ENCODE results near the gene FAM135A. TPM values are rescaled to one million over a fixed set of nuclear protein-coding genes. Genes with fewer than 3 reads are reported as not detected.
"Not testable (repeated sequence)": the region's sequence is repeated elsewhere in the genome, so short reads cannot be mapped to it uniquely, and the experiment has no call there.

FAM135A gene
- total RNA-seq, 2 donors from 2014 or later = 25.8 to 34.0 TPM

DNA sequence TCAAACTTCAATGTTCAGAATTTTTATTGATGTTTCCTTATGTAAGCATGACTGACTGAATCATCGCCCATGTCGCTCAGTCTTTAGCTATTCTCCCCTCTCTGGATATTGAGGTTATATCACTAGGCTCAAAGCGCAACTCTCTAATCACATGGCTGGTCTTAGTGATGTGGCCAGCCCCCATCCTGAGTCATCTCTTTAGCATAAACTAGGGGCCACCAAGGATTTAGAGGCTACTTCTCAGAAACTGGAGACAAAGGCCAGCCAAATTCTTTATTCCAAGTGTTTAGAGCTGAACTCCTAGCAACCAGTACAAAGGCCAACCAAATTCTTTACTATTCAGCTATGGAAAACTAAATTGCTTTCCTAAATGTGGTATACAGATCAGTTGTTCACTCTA lies 61.4 kb downstream of the FAM135A start:
- peaks cover 34% of the 10 kb centered on the region for H3K36me3 Mint-ChIP-seq (ENCODE audit: low read depth)
- Histone ChIP-seq H3K4me1 (ENCODE audit: control insufficient read depth, insufficient read depth, low read length) (no peaks in the 10 kb centered on the region), H3K9me3 (ENCODE audit: control insufficient read depth, low read length) (peaks cover 7% of the 10 kb centered on the region), H3K36me3 (ENCODE audit: control insufficient read depth, insufficient read depth, low read length) (peaks cover 36% of the 10 kb centered on the region), H3K27me3 (ENCODE audit: control insufficient read depth, insufficient read depth, low read length, poor library complexity, severe bottlenecking) (no peaks in the 10 kb centered on the region), H3K27ac (ENCODE audit: low read depth, low read length) (peak overlapping the region; percentile 95), H3K9ac (ENCODE audit: extremely low read depth, low read length, poor library complexity, severe bottlenecking) (no peak overlapping the region), H3K4me3 (ENCODE audit: low read length) (no peak overlapping the region)
- peaks cover 5% of the 10 kb centered on the region for H3K9me3 Mint-ChIP-seq
- no peaks in the 10 kb centered on the region for H3K27me3 Mint-ChIP-seq (ENCODE audit: insufficient read depth)
- no peaks in the 10 kb centered on the region for H3K4me1 Mint-ChIP-seq
- WGBS, 2 experiments (ENCODE audit: insufficient coverage in 1 of 2, insufficient read length in 1 of 2) = 85% methylated on average over 3 of the region's 3 CpGs; no CpG with 5 or more reads in 1 of the 2 experiments
- peak overlapping the region; percentile 77 for H3K27ac Mint-ChIP-seq
- TF ChIP-seq, protein P1, sequence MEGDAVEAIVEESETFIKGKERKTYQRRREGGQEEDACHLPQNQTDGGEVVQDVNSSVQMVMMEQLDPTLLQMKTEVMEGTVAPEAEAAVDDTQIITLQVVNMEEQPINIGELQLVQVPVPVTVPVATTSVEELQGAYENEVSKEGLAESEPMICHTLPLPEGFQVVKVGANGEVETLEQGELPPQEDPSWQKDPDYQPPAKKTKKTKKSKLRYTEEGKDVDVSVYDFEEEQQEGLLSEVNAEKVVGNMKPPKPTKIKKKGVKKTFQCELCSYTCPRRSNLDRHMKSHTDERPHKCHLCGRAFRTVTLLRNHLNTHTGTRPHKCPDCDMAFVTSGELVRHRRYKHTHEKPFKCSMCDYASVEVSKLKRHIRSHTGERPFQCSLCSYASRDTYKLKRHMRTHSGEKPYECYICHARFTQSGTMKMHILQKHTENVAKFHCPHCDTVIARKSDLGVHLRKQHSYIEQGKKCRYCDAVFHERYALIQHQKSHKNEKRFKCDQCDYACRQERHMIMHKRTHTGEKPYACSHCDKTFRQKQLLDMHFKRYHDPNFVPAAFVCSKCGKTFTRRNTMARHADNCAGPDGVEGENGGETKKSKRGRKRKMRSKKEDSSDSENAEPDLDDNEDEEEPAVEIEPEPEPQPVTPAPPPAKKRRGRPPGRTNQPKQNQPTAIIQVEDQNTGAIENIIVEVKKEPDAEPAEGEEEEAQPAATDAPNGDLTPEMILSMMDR (conservative IDR thresholded peaks at IDR 0.05) = no peak
- DNase-seq = peak; percentile 54
- H3K4me3 Mint-ChIP-seq = no peak overlapping the region

- Mint-ChIP-seq H3K9me3 (peaks cover 5% of the 10 kb centered on the region), H3K27ac (no peak overlapping the region), H3K36me3 (ENCODE audit: low read depth) (peaks cover 20% of the 10 kb centered on the region), H3K27me3 (ENCODE audit: insufficient read depth) (no peaks in the 10 kb centered on the region), H3K4me1 (no peaks in the 10 kb centered on the region), H3K4me3 (no peak overlapping the region)
- no peak for DNase-seq
- Histone ChIP-seq H3K4me1 (ENCODE audit: control insufficient read depth, insufficient read depth, low read length) (no peaks in the 10 kb centered on the region), H3K9me3 (ENCODE audit: control insufficient read depth, low read length) (peaks cover 7% of the 10 kb centered on the region), H3K27me3 (ENCODE audit: control insufficient read depth, insufficient read depth, low read length, poor library complexity, severe bottlenecking) (no peaks in the 10 kb centered on the region), H3K9ac (ENCODE audit: extremely low read depth, low read length, poor library complexity, severe bottlenecking) (no peak overlapping the region), H3K4me3 (ENCODE audit: low read length) (no peak overlapping the region), H3K36me3 (ENCODE audit: control insufficient read depth, insufficient read depth, low read length) (peaks cover 41% of the 10 kb centered on the region), H3K27ac (ENCODE audit: low read depth, low read length) (peak overlapping the region; percentile 64)
- TF ChIP-seq, protein P1 (conservative IDR thresholded peaks at IDR 0.05) = no peak
- WGBS, 2 experiments (ENCODE audit: insufficient coverage in 1 of 2, insufficient read length in 1 of 2) = 96% methylated on average over 3 to 4 of the region's 4 CpGs
Observed at GRCh38 chr6:70479236-70479635, 65.9 kb downstream of the FAM135A start.

DNA sequence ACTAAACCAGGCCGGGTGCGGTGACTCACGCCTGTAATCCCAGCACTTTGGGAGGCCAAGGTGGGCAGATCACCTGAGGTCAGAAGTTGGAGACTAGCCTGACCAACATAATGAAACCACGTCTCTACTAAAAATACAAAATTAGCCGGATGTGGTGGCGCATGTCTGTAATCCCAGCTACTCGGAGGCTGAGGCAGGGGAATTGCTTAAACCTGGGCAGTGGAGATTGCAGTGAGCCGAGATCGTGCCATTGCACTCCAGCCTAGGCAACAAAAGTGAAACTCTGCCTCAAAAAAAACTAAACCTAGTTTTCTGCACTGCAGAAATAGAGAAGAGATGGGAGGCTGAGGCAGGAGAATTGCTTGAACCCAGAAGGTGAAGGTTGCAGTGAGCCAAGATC lies 73.3 kb downstream of the FAM135A start:
- H3K4me1 ChIP-seq (ENCODE audit: control insufficient read depth, insufficient read depth, low read length); H3K27me3 Mint-ChIP-seq (ENCODE audit: insufficient read depth); DNase-seq; H3K9me3 ChIP-seq (ENCODE audit: control insufficient read depth, low read length); H3K4me3 Mint-ChIP-seq; H3K27ac Mint-ChIP-seq; H3K4me3 ChIP-seq (ENCODE audit: low read length); H3K4me1 Mint-ChIP-seq; H3K27me3 ChIP-seq (ENCODE audit: control insufficient read depth, insufficient read depth, low read length, poor library complexity, severe bottlenecking); H3K9ac ChIP-seq (ENCODE audit: extremely low read depth, low read length, poor library complexity, severe bottlenecking); H3K27ac ChIP-seq (ENCODE audit: low read depth, low read length); H3K9me3 Mint-ChIP-seq: not testable (repeated sequence)
- 96 to 97% methylated on average over 4 to 9 of the region's 9 CpGs for WGBS, 2 experiments (ENCODE audit: insufficient coverage in 1 of 2, insufficient read length in 1 of 2)
- peaks cover 16% of the 10 kb centered on the region for H3K36me3 Mint-ChIP-seq (ENCODE audit: low read depth)
- H3K36me3 ChIP-seq (ENCODE audit: control insufficient read depth, insufficient read depth, low read length) = peaks cover 17% of the 10 kb centered on the region

- H3K9me3 ChIP-seq (ENCODE audit: control insufficient read depth, low read length) = no peaks in the 10 kb centered on the region
- Mint-ChIP-seq H3K4me1 (no peaks in the 10 kb centered on the region), H3K9me3 (no peaks in the 10 kb centered on the region), H3K36me3 (ENCODE audit: low read depth) (peaks cover 16% of the 10 kb centered on the region), H3K27me3 (ENCODE audit: insufficient read depth) (no peaks in the 10 kb centered on the region), H3K4me3 (no peak overlapping the region), H3K27ac (no peak overlapping the region)
- no peak overlapping the region for H3K4me3 ChIP-seq (ENCODE audit: low read length)
- H3K36me3 ChIP-seq (ENCODE audit: control insufficient read depth, insufficient read depth, low read length) = peaks cover 12% of the 10 kb centered on the region
- H3K27ac ChIP-seq (ENCODE audit: low read depth, low read length) = no peak overlapping the region
- WGBS, 2 experiments (ENCODE audit: insufficient coverage in 1 of 2, insufficient read length in 1 of 2) = 96 to 100% methylated on average over 3 of the region's 3 CpGs
- no peak overlapping the region for H3K9ac ChIP-seq (ENCODE audit: extremely low read depth, low read length, poor library complexity, severe bottlenecking)
- TF ChIP-seq, protein P1 (conservative IDR thresholded peaks at IDR 0.05) = no peak
- H3K27me3 ChIP-seq (ENCODE audit: control insufficient read depth, insufficient read depth, low read length, poor library complexity, severe bottlenecking) = no peaks in the 10 kb centered on the region
- no peaks in the 10 kb centered on the region for H3K4me1 ChIP-seq (ENCODE audit: control insufficient read depth, insufficient read depth, low read length)
- DNase-seq = no peak
Observed at GRCh38 chr6:70489364-70489763, 76.1 kb downstream of the FAM135A start.

Data from endodermal cell (in vitro differentiated cells).